PC-9 (cell line): ENCODE data around the gene SKIDA1. TPM values are rescaled to one million over a fixed set of nuclear protein-coding genes. Genes with fewer than 3 reads are reported as not detected.

Source experiments
- BruUV-seq: library from RNA; stranded (reverse); fragments of 400-500 nt; replicated peaks from 2 replicates; lab custom pipeline; 2021; lab: Mats Ljungman, UMichigan
- CTCF ChIA-PET: fragments of 300-600 bp; sonication (Branson Sonifier 250); formaldehyde crosslinking; loops from one replicate; lab custom pipeline; 2022; ENCODE audit warnings: antibody characterized with exemption; lab: Charles Lee
- POLR2A ChIA-PET: fragments of 300-600 bp; sonication (Branson Sonifier 250); formaldehyde crosslinking; loops from one replicate; lab custom pipeline; 2022; ENCODE audit warnings: antibody characterized with exemption; ENCODE audit not compliant: unreplicated experiment; lab: Charles Lee
- DNase-seq, 2 experiments: peaks; one replicate each; pipeline versions ENCODE4 v3.0.0 to v3.0.0-alpha.2; 2015 to 2022; ENCODE audit warnings: mixed read lengths in 1 of 2
- H2AFZ ChIP-seq: fragments of 200-600 bp; sonication (generic); 2 replicates; pipeline ENCODE4 v1.8.1; 2017; ENCODE audit warnings: antibody characterized with exemption
- H3F3A ChIP-seq: fragments of 200-600 bp; sonication (generic); 2 replicates; pipeline ENCODE4 v1.8.1; 2017; ENCODE audit warnings: antibody characterized with exemption, mild to moderate bottlenecking, low read depth; ENCODE audit not compliant: insufficient read depth
- H3K27ac ChIP-seq: fragments of 200-600 bp; sonication (generic); 2 replicates; pipeline ENCODE4 v1.6.1; 2016; ENCODE audit warnings: mixed run types
- H3K27me3 ChIP-seq: fragments of 200-600 bp; sonication (generic); 2 replicates; pipeline ENCODE4 v1.6.1; 2016; ENCODE audit warnings: low read depth, mixed run types; ENCODE audit not compliant: insufficient read depth
- H3K36me3 ChIP-seq: fragments of 200-600 bp; sonication (generic); 2 replicates; pipeline ENCODE4 v1.6.1; 2016; ENCODE audit warnings: low read depth, mixed run types
- H3K4me1 ChIP-seq: fragments of 200-600 bp; sonication (generic); replicated peaks from 2 replicates; pipeline ENCODE4 v1.6.1; 2016; ENCODE audit warnings: mixed run types; ENCODE audit not compliant: insufficient read depth
- H3K4me2 ChIP-seq: fragments of 200-600 bp; sonication (generic); 2 replicates; pipeline ENCODE4 v1.6.1; 2017; ENCODE audit warnings: mixed run types
- H3K4me3 ChIP-seq: fragments of 200-600 bp; sonication (generic); 2 replicates; pipeline ENCODE4 v1.6.1; 2016; ENCODE audit warnings: mixed run types
- H3K79me2 ChIP-seq: fragments of 200-600 bp; sonication (generic); 2 replicates; pipeline ENCODE4 v1.6.1; 2017; ENCODE audit warnings: low read depth, mixed run types
- H3K9me2 ChIP-seq: fragments of 200-600 bp; sonication (generic); 2 replicates; pipeline ENCODE4 v1.8.1; 2017; ENCODE audit warnings: mild to moderate bottlenecking; ENCODE audit not compliant: insufficient read depth
- H3K9me3 ChIP-seq: fragments of 200-600 bp; sonication (generic); 2 replicates; pipeline ENCODE4 v1.8.1; 2016; ENCODE audit warnings: low read depth; ENCODE audit not compliant: insufficient read depth
- H4K20me1 ChIP-seq: fragments of 200-600 bp; sonication (generic); 2 replicates; pipeline ENCODE4 v1.8.1; 2017; ENCODE audit not compliant: insufficient read depth
- CTCF ChIP-seq: fragments of 200-600 bp; sonication (generic); conservative IDR thresholded peaks from 2 replicates; pipeline ENCODE4 v1.6.1; 2017; ENCODE audit warnings: mixed run types, antibody characterized with exemption, mild to moderate bottlenecking, moderate library complexity
- EZH2 ChIP-seq: fragments of 200-600 bp; sonication (generic); IDR thresholded peaks from 2 replicates; pipeline ENCODE4 v1.8.0; 2017; ENCODE audit warnings: antibody characterized with exemption, low read depth
- intact Hi-C: fragments of 100-400 bp; cut with micrococcal nuclease; formaldehyde crosslinking; loops from one replicate; pipeline ENCODE4 v1.10.0; 2022; ENCODE audit not compliant: unreplicated experiment
- total RNA-seq: library from RNA; stranded (reverse); gene quantifications from 2 replicates; pipeline ENCODE4 v1.2.3, GENCODE V29; 2021

Gene SKIDA1
- total RNA-seq, 1 experiment from 2014 or later: 1.1 TPM

- BruUV-seq: no TSS peak
- no peaks in the 10 kb centered on the region for H3F3A ChIP-seq
- intact Hi-C loops: loop anchor here (5.0 to 10.0 kb wide), 2 partner anchors 208 to 415 kb away; no protein-coding TSS in a partner anchor
- ChIA-PET CTCF (no interaction called here), POLR2A (no interaction called here)
- peaks cover 6% of the 10 kb centered on the region for H3K4me1 ChIP-seq
- no peak overlapping the region for H2AFZ ChIP-seq
- TF ChIP-seq EZH2: no peak
- no peak for TF ChIP-seq CTCF
- no peaks in the 10 kb centered on the region for H3K79me2 ChIP-seq
- no peaks in the 10 kb centered on the region for H3K36me3 ChIP-seq
- no peaks in the 10 kb centered on the region for H3K9me3 ChIP-seq
- H3K27ac ChIP-seq: no peak overlapping the region
- no peaks in the 10 kb centered on the region for H3K9me2 ChIP-seq
- no peaks in the 10 kb centered on the region for H3K27me3 ChIP-seq
- H3K4me2 ChIP-seq: no peak overlapping the region
- no peak for DNase-seq
- no peaks in the 10 kb centered on the region for H4K20me1 ChIP-seq
- H3K4me3 ChIP-seq: no peak overlapping the region
These were observed 25.5 kb downstream of the SKIDA1 start for GRCh38 chr10:21499701-21500577.

- Histone ChIP-seq H3K36me3 (no peaks in the 10 kb centered on the region), H4K20me1 (no peaks in the 10 kb centered on the region), H3K79me2 (no peaks in the 10 kb centered on the region), H3K9me3 (no peaks in the 10 kb centered on the region), H3K9me2 (no peaks in the 10 kb centered on the region), H3F3A (no peaks in the 10 kb centered on the region), H3K27me3 (no peaks in the 10 kb centered on the region), H3K27ac (no peak overlapping the region), H3K4me2 (no peak overlapping the region), H3K4me3 (no peak overlapping the region), H2AFZ (no peak overlapping the region), H3K4me1 (peaks cover 6% of the 10 kb centered on the region)
- BruUV-seq: no TSS peak
- POLR2A ChIA-PET: no interaction called here
- DNase-seq: no peak
- intact Hi-C loops: loop anchor here (1.0 to 10.0 kb wide), 3 partner anchors 207 to 414 kb away; no protein-coding TSS in a partner anchor
- CTCF ChIA-PET: no interaction called here
- TF ChIP-seq EZH2: no peak
- TF ChIP-seq CTCF: no peak
These were observed 26.5 kb downstream of the SKIDA1 start for GRCh38 chr10:21498986-21499385.

- ChIA-PET POLR2A (no interaction called here), CTCF (no interaction called here)
- Histone ChIP-seq H3K4me2 (0 out of 2 replicates have a peak overlapping the region, but pooled peaks have one; percentile 96), H3K4me1 (peaks cover 6% of the 10 kb centered on the region), H3K79me2 (no peaks in the 10 kb centered on the region), H2AFZ (no peak overlapping the region), H3K36me3 (no peaks in the 10 kb centered on the region), H3K4me3 (no peak overlapping the region), H3K9me2 (no peaks in the 10 kb centered on the region), H3F3A (no peaks in the 10 kb centered on the region), H3K27ac (no peak overlapping the region), H4K20me1 (no peaks in the 10 kb centered on the region), H3K27me3 (no peaks in the 10 kb centered on the region), H3K9me3 (no peaks in the 10 kb centered on the region)
- TF ChIP-seq EZH2 (no peak), CTCF (no peak)
- intact Hi-C loops: loop anchor here (1.0 to 10.0 kb wide), 3 partner anchors 206 to 414 kb away; no protein-coding TSS in a partner anchor
- DNase-seq: no peak
- BruUV-seq: no TSS peak
These were observed 27.1 kb downstream of the SKIDA1 start for GRCh38 chr10:21498377-21498776.
